GM18520 (cell line): ENCODE measurements around the gene CENPN.
A peak's percentile ranks its signal among the peaks of the same experiment; 100 is the strongest.

Experiments
- ATAC-seq: cut with Tn5 transposase; IDR thresholded peaks from one replicate; pipeline ENCODE4 v1.9.1; 2021; ENCODE audit not compliant: unreplicated experiment

The CENPN gene

GRCh38 chr16:81006813-81007695 lies at the start of gene CENPN, which contains the start of gene CMC2:
Gene CENPN (plus strand): TSS chr16:81007214. CDS start chr16:81011940, 4,726 bp downstream.
Gene CMC2 (minus strand): TSS chr16:81006885. CDS start chr16:80997394, 9,491 bp downstream.
- ATAC-seq: peak; percentile 70

GRCh38 chr16:80958284-80958683 lies 48.7 kb upstream of the CENPN start:
- no peak for ATAC-seq

- ATAC-seq: no peak
Measured at GRCh38 chr16:80962879-80963278, 44.1 kb upstream of the CENPN start.

- no peak for ATAC-seq
Measured at GRCh38 chr16:80964351-80964750, 42.7 kb upstream of the CENPN start.

- ATAC-seq: no peak
Measured at GRCh38 chr16:80966617-80967016, 40.4 kb upstream of the CENPN start.

- no peak for ATAC-seq
Measured at GRCh38 chr16:80968386-80969113, 38.5 kb upstream of the CENPN start.

- ATAC-seq: no peak
Measured at GRCh38 chr16:80969114-80969484, 37.9 kb upstream of the CENPN start.

GRCh38 chr16:80971819-80972218 lies 35.2 kb upstream of the CENPN start:
- ATAC-seq: no peak

GRCh38 chr16:80972611-80973010 lies 34.4 kb upstream of the CENPN start:
- no peak for ATAC-seq

GRCh38 chr16:80973991-80974390 lies 33.0 kb upstream of the CENPN start:
- no peak for ATAC-seq

- ATAC-seq: no peak
Measured at GRCh38 chr16:80974649-80975376, 32.2 kb upstream of the CENPN start.

- no peak for ATAC-seq
Measured at GRCh38 chr16:80976946-80977345, 30.1 kb upstream of the CENPN start.

GRCh38 chr16:80981103-80981502 lies 25.9 kb upstream of the CENPN start:
- ATAC-seq: no peak

GRCh38 chr16:80982646-80983045 lies 24.4 kb upstream of the CENPN start:
- no peak for ATAC-seq

- no peak for ATAC-seq
Measured at GRCh38 chr16:80984124-80984892, 22.7 kb upstream of the CENPN start.

- no peak for ATAC-seq
Measured at GRCh38 chr16:80985611-80986010, 21.4 kb upstream of the CENPN start.

- no peak for ATAC-seq
Measured at GRCh38 chr16:80986557-80986956, 20.5 kb upstream of the CENPN start.

- ATAC-seq: no peak
Measured at GRCh38 chr16:80988756-80989155, 18.3 kb upstream of the CENPN start.

GRCh38 chr16:80989801-80990200 lies 17.2 kb upstream of the CENPN start:
- ATAC-seq: no peak

- no peak for ATAC-seq
Measured at GRCh38 chr16:80990577-80990976, 16.4 kb upstream of the CENPN start.

GRCh38 chr16:80990978-80991377 lies 16.0 kb upstream of the CENPN start:
- no peak for ATAC-seq
